Keratinocyte (primary cell): ENCODE measurements around the gene OSBPL10. TPM values are rescaled to one million over a fixed set of nuclear protein-coding genes. Genes with fewer than 3 reads are reported as not detected.

Experiments
- DNase-seq: peaks from one replicate; pipeline ENCODE4 v3.0.0-alpha.2; 2011; ENCODE audit warnings: low read depth, missing footprints, low spot score
- FAIRE-seq: peaks from 2 replicates; lab custom pipeline; 2011; peaks lifted over from hg19 to GRCh38; lab: Jason Lieb, UNC
- H2AFZ ChIP-seq: 2 replicates; pipeline ENCODE4 v1.6.0; 2012; ENCODE audit warnings: low read length, control low read depth, inconsistent platforms; ENCODE audit not compliant: control insufficient read depth
- H3K27ac ChIP-seq: 2 replicates; pipeline ENCODE4 v1.5.1; 2011; ENCODE audit warnings: low read length; ENCODE audit not compliant: control insufficient read depth, insufficient read depth
- H3K27me3 ChIP-seq: 3 replicates; pipeline ENCODE4 v1.6.0; 2011; ENCODE audit warnings: low read length; ENCODE audit not compliant: control insufficient read depth, insufficient read depth; ENCODE audit errors: extremely low read depth
- H3K36me3 ChIP-seq, 2 experiments: 2 replicates in 1 of 2; 3 replicates in 1 of 2; pipeline ENCODE4 v1.5.1; 2011; ENCODE audit warnings: low read length in 2 of 2, mild to moderate bottlenecking in 1 of 2; ENCODE audit not compliant: control insufficient read depth in 2 of 2, insufficient read depth in 2 of 2; ENCODE audit errors: extremely low read depth in 1 of 2
- H3K4me1 ChIP-seq: 3 replicates; pipeline ENCODE4 v1.5.1; 2011; ENCODE audit warnings: low read length; ENCODE audit not compliant: control insufficient read depth, insufficient read depth; ENCODE audit errors: extremely low read depth
- H3K4me2 ChIP-seq: 3 replicates; pipeline ENCODE4 v1.6.0; 2011; ENCODE audit warnings: low read depth, low read length; ENCODE audit not compliant: control insufficient read depth, insufficient read depth; ENCODE audit errors: extremely low read depth
- H3K4me3 ChIP-seq, 3 experiments: fragments of 200-600 bp in 1 of 3; sonication (generic) in 1 of 3; 2 replicates in 2 of 3; 3 replicates in 1 of 3; pipeline ENCODE4 v1.5.1; 2011 to 2016; ENCODE audit warnings: low read length in 3 of 3, mild to moderate bottlenecking in 3 of 3, control low read depth in 2 of 3, inconsistent platforms in 1 of 3, low read depth in 1 of 3, mixed read lengths in 1 of 3, mixed run types in 1 of 3, moderate library complexity in 1 of 3; ENCODE audit not compliant: control insufficient read depth in 2 of 3, insufficient read depth in 2 of 3; ENCODE audit errors: extremely low read depth in 1 of 3
- H3K79me2 ChIP-seq: 2 replicates; pipeline ENCODE4 v1.6.0; 2012; ENCODE audit warnings: low read length; ENCODE audit not compliant: control insufficient read depth, insufficient read depth
- H3K9ac ChIP-seq: 3 replicates; pipeline ENCODE4 v1.6.0; 2011; ENCODE audit warnings: low read length; ENCODE audit not compliant: control insufficient read depth, insufficient read depth; ENCODE audit errors: extremely low read depth
- H3K9me1 ChIP-seq: 3 replicates; pipeline ENCODE4 v1.6.0; 2011; ENCODE audit warnings: low read length; ENCODE audit not compliant: control insufficient read depth, insufficient read depth; ENCODE audit errors: extremely low read depth
- H3K9me3 ChIP-seq: 2 replicates; pipeline ENCODE4 v1.5.1; 2012; ENCODE audit warnings: low read depth, low read length; ENCODE audit not compliant: control insufficient read depth
- H4K20me1 ChIP-seq: 3 replicates; pipeline ENCODE4 v1.6.0; 2011; ENCODE audit warnings: low read length; ENCODE audit not compliant: control insufficient read depth, insufficient read depth; ENCODE audit errors: extremely low read depth
- EZH2 ChIP-seq: IDR thresholded peaks from one replicate; pipeline ENCODE4 v1.6.1; 2012; ENCODE audit warnings: inconsistent platforms, mild to moderate bottlenecking, low read length, moderate library complexity
- dilution Hi-C: fragments of 300-500 bp; cut with MboI; formaldehyde crosslinking; loops from one replicate; pipeline ENCODE4 v1.7.0; 2020; ENCODE audit warnings: low sequenced_read_pairs; ENCODE audit not compliant: extremely low pct_ligation_motif_present
- polyA plus RNA-seq, 5 experiments: library from polyadenylated mRNA; depleted of rRNA in 3 of 5; stranded (reverse) in 3 of 5; stranded (forward) in 1 of 5; unstranded in 1 of 5; fragments of >200 nt; gene quantifications; 1 replicate in 1 of 5; 2 replicates in 3 of 5; 3 replicates in 1 of 5; pipeline versions ENCODE4 v1.2.1 to v1.2.3, GENCODE V29; 2011 to 2012; ENCODE audit warnings: missing spikeins in 2 of 5, low read depth in 1 of 5, low replicate concordance in 1 of 5
- TF ChIP-seq, protein P1 (sequence below), 3 experiments: IDR thresholded peaks in 1 of 3; conservative IDR thresholded peaks in 1 of 3; optimal IDR thresholded peaks in 1 of 3; 2 replicates in 2 of 3; 3 replicates in 1 of 3; pipeline versions ENCODE3 to v1.5.1; 2011; ENCODE audit warnings: low read length in 3 of 3, mild to moderate bottlenecking in 3 of 3, moderate library complexity in 2 of 3, control low read depth in 1 of 3, inconsistent platforms in 1 of 3; ENCODE audit not compliant: insufficient read depth in 2 of 3; ENCODE audit errors: extremely low read depth in 1 of 3

Gene OSBPL10
- polyA plus RNA-seq, 1 donor (not counting 4 experiments of a cell fraction or from before 2014, with no cell fraction given) = 50.1 TPM

DNA sequence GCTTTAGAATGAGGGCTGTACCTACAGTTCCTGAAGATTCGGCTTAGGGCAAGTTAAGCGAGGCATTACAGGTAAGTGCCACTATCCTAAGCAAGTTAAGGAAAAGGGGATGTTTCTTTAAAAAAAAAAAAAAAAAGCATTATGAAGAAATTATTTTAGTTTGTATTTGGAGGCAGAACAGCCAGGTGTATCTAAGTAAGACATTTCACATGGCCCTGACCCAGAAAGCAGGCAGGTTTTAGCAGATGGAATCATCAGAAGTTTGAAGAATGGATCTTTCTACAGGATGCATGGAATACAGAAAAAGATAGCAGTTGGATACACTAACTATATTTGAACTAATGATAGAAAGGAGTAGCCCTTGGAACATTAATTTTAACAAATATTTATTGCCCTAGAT, 105.6 kb downstream of the OSBPL10 start:
- Histone ChIP-seq H3K9me3 (no peaks in the 10 kb centered on the region), H3K4me3 (no peak overlapping the region), H3K4me2 (peak overlapping the region; percentile 76), H4K20me1 (no peaks in the 10 kb centered on the region), H3K9me1 (peaks cover 3% of the 10 kb centered on the region), H3K4me1 (peaks cover 35% of the 10 kb centered on the region), H3K36me3 (peaks cover 2 to 13% of the 10 kb centered on the region in 2 experiments), H2AFZ (no peak overlapping the region), H3K9ac (peak overlapping the region; percentile 74), H3K79me2 (peaks cover 71% of the 10 kb centered on the region), H3K27me3 (no peaks in the 10 kb centered on the region), H3K27ac (peak overlapping the region; percentile 91)
- dilution Hi-C loops = no loop called here
- FAIRE-seq (peak; percentile 17), DNase-seq (no peak)
- TF ChIP-seq, protein P1, sequence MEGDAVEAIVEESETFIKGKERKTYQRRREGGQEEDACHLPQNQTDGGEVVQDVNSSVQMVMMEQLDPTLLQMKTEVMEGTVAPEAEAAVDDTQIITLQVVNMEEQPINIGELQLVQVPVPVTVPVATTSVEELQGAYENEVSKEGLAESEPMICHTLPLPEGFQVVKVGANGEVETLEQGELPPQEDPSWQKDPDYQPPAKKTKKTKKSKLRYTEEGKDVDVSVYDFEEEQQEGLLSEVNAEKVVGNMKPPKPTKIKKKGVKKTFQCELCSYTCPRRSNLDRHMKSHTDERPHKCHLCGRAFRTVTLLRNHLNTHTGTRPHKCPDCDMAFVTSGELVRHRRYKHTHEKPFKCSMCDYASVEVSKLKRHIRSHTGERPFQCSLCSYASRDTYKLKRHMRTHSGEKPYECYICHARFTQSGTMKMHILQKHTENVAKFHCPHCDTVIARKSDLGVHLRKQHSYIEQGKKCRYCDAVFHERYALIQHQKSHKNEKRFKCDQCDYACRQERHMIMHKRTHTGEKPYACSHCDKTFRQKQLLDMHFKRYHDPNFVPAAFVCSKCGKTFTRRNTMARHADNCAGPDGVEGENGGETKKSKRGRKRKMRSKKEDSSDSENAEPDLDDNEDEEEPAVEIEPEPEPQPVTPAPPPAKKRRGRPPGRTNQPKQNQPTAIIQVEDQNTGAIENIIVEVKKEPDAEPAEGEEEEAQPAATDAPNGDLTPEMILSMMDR (optimal IDR thresholded peaks at IDR 0.05 in 1 of 3, IDR thresholded peaks at IDR 0.05 in 1 of 3, conservative IDR thresholded peaks at IDR 0.05 in 1 of 3; ENCODE audit: extremely low read depth in 1 of 3, insufficient read depth in 2 of 3, low read length in 3 of 3) = no peak
- no peak for TF ChIP-seq EZH2

DNA sequence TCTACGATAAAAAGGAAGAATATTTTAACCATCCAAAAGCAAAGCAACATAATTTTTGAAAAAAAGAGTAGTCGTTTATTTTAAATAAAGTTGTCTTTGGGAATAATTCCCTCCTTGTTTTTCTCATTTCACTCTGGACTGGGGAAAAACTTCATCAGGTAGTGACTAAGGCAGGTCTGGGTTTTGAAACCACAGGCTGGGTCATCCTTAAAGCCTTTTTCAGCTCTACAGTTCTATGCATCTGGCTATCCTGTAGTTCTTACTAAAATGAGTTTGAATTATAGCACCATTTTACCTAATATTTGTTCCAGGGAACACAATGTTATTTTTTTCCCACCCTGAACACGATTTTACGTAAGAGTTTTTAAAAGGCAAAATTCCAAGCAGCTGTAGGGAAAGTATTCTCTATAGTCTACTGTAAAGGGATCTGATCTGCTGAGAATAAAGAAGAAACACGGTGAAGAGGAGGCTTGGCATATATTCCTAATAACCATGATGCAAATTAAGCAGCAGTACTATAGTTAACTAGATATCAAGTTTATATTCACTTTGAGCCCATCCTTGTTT, 107.7 kb downstream of the OSBPL10 start:
- no peak overlapping the region for H3K4me3 ChIP-seq
- DNase-seq (no peak), FAIRE-seq (peak; percentile 9)
- H3K4me2 ChIP-seq = peak overlapping the region; percentile 8
- TF ChIP-seq, protein P1 (optimal IDR thresholded peaks at IDR 0.05 in 1 of 3, IDR thresholded peaks at IDR 0.05 in 1 of 3, conservative IDR thresholded peaks at IDR 0.05 in 1 of 3; ENCODE audit: extremely low read depth in 1 of 3, insufficient read depth in 2 of 3, low read length in 3 of 3) = no peak
- TF ChIP-seq EZH2 = no peak
- H3K9ac ChIP-seq = no peak overlapping the region
- H3K36me3 ChIP-seq = peaks cover 7% of the 10 kb centered on the region in 2 experiments
- no peaks in the 10 kb centered on the region for H3K9me1 ChIP-seq
- no peak overlapping the region for H2AFZ ChIP-seq
- H4K20me1 ChIP-seq = no peaks in the 10 kb centered on the region
- H3K79me2 ChIP-seq = peaks cover 64% of the 10 kb centered on the region
- no peaks in the 10 kb centered on the region for H3K27me3 ChIP-seq
- H3K9me3 ChIP-seq = no peaks in the 10 kb centered on the region
- dilution Hi-C loops = no loop called here
- peaks cover 25% of the 10 kb centered on the region for H3K4me1 ChIP-seq
- peak overlapping the region; percentile 45 for H3K27ac ChIP-seq
